Gastrocnemius medialis (tissue), 4 donors: ENCODE measurements around the gene COQ8A. TPM values are rescaled to one million over a fixed set of nuclear protein-coding genes. Genes with fewer than 3 reads are reported as not detected.

Experiments
- ATAC-seq, 2 donors: fragments of 150-250 bp; one replicate each; pipeline ENCODE4 v1.9.1; 2016
- DNase-seq, 2 donors: peaks; one replicate each; pipeline ENCODE4 v3.0.0-alpha.2; 2019
- H3K27ac ChIP-seq, 4 donors: fragments of 200-600 bp; sonication (generic); 1 replicate in 1 of 4; 2 replicates in 3 of 4; pipeline ENCODE4 v1.5.1; 2016 to 2018; ENCODE audit warnings: mild to moderate bottlenecking in 2 of 4, moderate library complexity in 1 of 4
- H3K27me3 ChIP-seq, 3 donors: fragments of 200-600 bp; sonication (generic) in 2 of 3; 1 replicate in 1 of 3; 2 replicates in 2 of 3; pipeline versions ENCODE4 v1.5.1 to v1.6.0; 2016 to 2019; ENCODE audit warnings: mild to moderate bottlenecking in 1 of 3, moderate library complexity in 1 of 3
- H3K36me3 ChIP-seq, 2 donors: fragments of 200-600 bp; sonication (generic) in 1 of 2; one replicate each; pipeline ENCODE4 v1.5.1; 2017 to 2018
- H3K4me1 ChIP-seq, 2 donors: fragments of 200-600 bp; sonication (generic) in 1 of 2; one replicate each; pipeline ENCODE4 v1.5.1; 2016 to 2017; ENCODE audit warnings: mild to moderate bottlenecking in 2 of 2
- H3K4me3 ChIP-seq, 4 donors: fragments of 200-600 bp; sonication (generic) in 3 of 4; 1 replicate in 1 of 4; 2 replicates in 3 of 4; pipeline ENCODE4 v1.5.1; 2016 to 2019; ENCODE audit warnings: mild to moderate bottlenecking in 2 of 4
- H3K9me3 ChIP-seq, 3 donors: fragments of 200-600 bp; sonication (generic) in 2 of 3; 1 replicate in 1 of 3; 2 replicates in 2 of 3; pipeline ENCODE4 v1.5.1; 2016 to 2019
- CTCF ChIP-seq, 5 experiments: fragments of 450-650 bp in 3 of 5; fragments of 200-600 bp in 2 of 5; sonication (generic) in 2 of 5; IDR thresholded peaks in 4 of 5; conservative IDR thresholded peaks in 1 of 5; 1 replicate in 4 of 5; 2 replicates in 1 of 5; pipeline ENCODE4 v1.5.1; 2016 to 2019; ENCODE audit warnings: antibody characterized with exemption in 5 of 5, mild to moderate bottlenecking in 3 of 5, moderate library complexity in 3 of 5
- POLR2A ChIP-seq, 2 donors: fragments of 450-650 bp; IDR thresholded peaks; one replicate each; pipeline ENCODE4 v1.6.1; 2017; ENCODE audit warnings: antibody characterized with exemption in 2 of 2, mild to moderate bottlenecking in 2 of 2, moderate library complexity in 2 of 2
- in situ Hi-C, 4 donors: fragments of 200-750 bp; cut with MboI; loops; one replicate each; pipeline versions ENCODE4 v1.15.0 to v1.8.0; 2017; ENCODE audit warnings: low sequenced_read_pairs in 4 of 4
- intact Hi-C: fragments of 100-400 bp; cut with DNase I; formaldehyde crosslinking; loops from one replicate; pipeline ENCODE4 v1.15.1; 2023; ENCODE audit warnings: low total_unique reads
- total RNA-seq, 4 donors: library from RNA; depleted of rRNA; stranded (reverse); fragments of >200 nt; gene quantifications; one replicate each; pipeline versions ENCODE4 v1.1.0 to v1.2.3, GENCODE V29; 2016

Gene COQ8A
- total RNA-seq, 4 donors from 2014 or later: 950 to 2,403 (median 1,384) TPM

- TF ChIP-seq CTCF (IDR thresholded peaks at IDR 0.05 in 4 of 5, conservative IDR thresholded peaks at IDR 0.05 in 1 of 5) (no peak), POLR2A (IDR thresholded peaks at IDR 0.05) (no peak)
- in situ Hi-C loops (no loop called here), intact Hi-C loops (no loop called here)
- DNase-seq (no peak), ATAC-seq (no peak)
- peaks cover 0 to 71% of the 10 kb centered on the region in 2 donors for H3K36me3 ChIP-seq
- H3K9me3 ChIP-seq: no peaks in the 10 kb centered on the region
- no peak overlapping the region for H3K27ac ChIP-seq
- no peak overlapping the region for H3K4me3 ChIP-seq
- no peaks in the 10 kb centered on the region for H3K4me1 ChIP-seq
- no peaks in the 10 kb centered on the region for H3K27me3 ChIP-seq
Measured at GRCh38 chr1:226892524-226892875, 47.6 kb upstream of the COQ8A start.

GRCh38 chr1:226893936-226894335 is 46.2 kb upstream of the COQ8A start:
- Histone ChIP-seq H3K27ac (no peak overlapping the region), H3K36me3 (peaks cover 1 to 74% of the 10 kb centered on the region in 2 donors), H3K9me3 (no peaks in the 10 kb centered on the region), H3K4me3 (no peak overlapping the region), H3K4me1 (no peaks in the 10 kb centered on the region), H3K27me3 (no peaks in the 10 kb centered on the region)
- no peak for DNase-seq
- no peak for ATAC-seq
- intact Hi-C loops: no loop called here
- in situ Hi-C loops: no loop called here
- no peak for TF ChIP-seq POLR2A (IDR thresholded peaks at IDR 0.05)
- TF ChIP-seq CTCF (IDR thresholded peaks at IDR 0.05 in 4 of 5, conservative IDR thresholded peaks at IDR 0.05 in 1 of 5): no peak

GRCh38 chr1:226894826-226895225 is 45.3 kb upstream of the COQ8A start:
- TF ChIP-seq POLR2A (IDR thresholded peaks at IDR 0.05) (no peak), CTCF (IDR thresholded peaks at IDR 0.05 in 4 of 5, conservative IDR thresholded peaks at IDR 0.05 in 1 of 5) (no peak)
- H3K4me1 ChIP-seq: no peaks in the 10 kb centered on the region
- intact Hi-C loops (no loop called here), in situ Hi-C loops (no loop called here)
- no peaks in the 10 kb centered on the region for H3K9me3 ChIP-seq
- no peak for ATAC-seq
- H3K27ac ChIP-seq: no peak overlapping the region
- no peaks in the 10 kb centered on the region for H3K27me3 ChIP-seq
- H3K36me3 ChIP-seq: peaks cover 3 to 71% of the 10 kb centered on the region in 2 donors
- DNase-seq: no peak
- no peak overlapping the region for H3K4me3 ChIP-seq

GRCh38 chr1:226895644-226896043 is 44.5 kb upstream of the COQ8A start:
- ATAC-seq: no peak
- in situ Hi-C loops: no loop called here

More at GRCh38 chr1:226895644-226896043, 44.5 kb upstream of the COQ8A start:
- intact Hi-C loops: no loop called here
- Histone ChIP-seq H3K9me3 (no peaks in the 10 kb centered on the region), H3K27me3 (no peaks in the 10 kb centered on the region), H3K36me3 (peaks cover 3 to 77% of the 10 kb centered on the region in 2 donors), H3K27ac (no peak overlapping the region), H3K4me1 (no peaks in the 10 kb centered on the region), H3K4me3 (no peak overlapping the region)
- DNase-seq: no peak
- no peak for TF ChIP-seq CTCF (IDR thresholded peaks at IDR 0.05 in 4 of 5, conservative IDR thresholded peaks at IDR 0.05 in 1 of 5)
- TF ChIP-seq POLR2A (IDR thresholded peaks at IDR 0.05): no peak
